PC-3 (cell line): ENCODE data around the gene FAM117B. TPM values are rescaled to one million over a fixed set of nuclear protein-coding genes. Genes with fewer than 3 reads are reported as not detected.

Experiments
- ATAC-seq: fragments of 200-7000 bp; cut with Tn5 transposase; 2 replicates; pipeline ENCODE4 v1.9.1; 2020; ENCODE audit warnings: mild to moderate bottlenecking, moderate library complexity
- BruUV-seq: library from RNA; stranded (reverse); fragments of 400-500 nt; replicated peaks from 2 replicates; lab custom pipeline; 2021; lab: Mats Ljungman, UMichigan
- CTCF ChIA-PET: fragments of 300-600 bp; sonication (Branson Sonifier 250); formaldehyde crosslinking; loops from one replicate; lab custom pipeline; 2022; ENCODE audit warnings: antibody characterized with exemption; lab: Charles Lee
- POLR2A ChIA-PET: fragments of 300-600 bp; sonication (Branson Sonifier 250); formaldehyde crosslinking; loops from one replicate; lab custom pipeline; 2022; ENCODE audit warnings: antibody characterized with exemption; ENCODE audit not compliant: unreplicated experiment; lab: Charles Lee
- DNase-seq: peaks from one replicate; pipeline ENCODE4 v3.0.0-alpha.2; 2015
- H2AFZ ChIP-seq: fragments of 300-600 bp; sonication (generic); 2 replicates; pipeline ENCODE4 v1.6.0; 2016; ENCODE audit warnings: antibody characterized with exemption, low read length
- H3F3A ChIP-seq: fragments of 300-600 bp; sonication (generic); one replicate; pipeline ENCODE4 v1.6.0; 2017; ENCODE audit warnings: antibody characterized with exemption, low read length, control low read depth, mild to moderate bottlenecking; ENCODE audit not compliant: unreplicated experiment
- H3K27ac ChIP-seq: fragments of 300-600 bp; sonication (generic); 2 replicates; pipeline ENCODE4 v1.5.1; 2016; ENCODE audit warnings: mild to moderate bottlenecking, low read length
- H3K27me3 ChIP-seq: fragments of 300-600 bp; sonication (generic); 2 replicates; pipeline ENCODE4 v1.6.1; 2016; ENCODE audit warnings: low read length, mixed read lengths
- H3K36me3 ChIP-seq: fragments of 300-600 bp; sonication (generic); 2 replicates; pipeline ENCODE4 v1.6.1; 2016; ENCODE audit warnings: low read depth, mixed run types, low read length, mixed read lengths
- H3K4me1 ChIP-seq: fragments of 300-600 bp; sonication (generic); 2 replicates; pipeline ENCODE4 v1.5.1; 2016; ENCODE audit warnings: low read length; ENCODE audit not compliant: insufficient read depth
- H3K4me2 ChIP-seq: fragments of 300-600 bp; sonication (generic); 2 replicates; pipeline ENCODE4 v1.6.0; 2016; ENCODE audit warnings: low read length
- H3K4me3 ChIP-seq: fragments of 300-600 bp; sonication (generic); 2 replicates; pipeline ENCODE4 v1.5.1; 2016; ENCODE audit warnings: mild to moderate bottlenecking, low read length, mixed read lengths
- H3K79me2 ChIP-seq: fragments of 300-600 bp; sonication (generic); 2 replicates; pipeline ENCODE4 v1.6.1; 2017; ENCODE audit warnings: low read length, mixed read lengths
- H3K9ac ChIP-seq: fragments of 300-600 bp; sonication (generic); 2 replicates; pipeline ENCODE4 v1.6.0; 2016; ENCODE audit warnings: mild to moderate bottlenecking, low read length
- H3K9me2 ChIP-seq: fragments of 300-600 bp; sonication (generic); replicated peaks from 2 replicates; pipeline ENCODE4 v1.6.1; 2016; ENCODE audit warnings: mixed run types, low read length, mixed read lengths
- H3K9me3 ChIP-seq: fragments of 300-600 bp; sonication (generic); 2 replicates; pipeline ENCODE4 v1.6.1; 2016; ENCODE audit warnings: low read length, mixed read lengths
- H4K20me1 ChIP-seq: fragments of 300-600 bp; sonication (generic); 2 replicates; pipeline ENCODE4 v1.6.1; 2016; ENCODE audit warnings: low read length, mixed read lengths
- CTCF ChIP-seq: fragments of 300-600 bp; sonication (generic); conservative IDR thresholded peaks from 2 replicates; pipeline ENCODE4 v1.5.1; 2017; ENCODE audit warnings: antibody characterized with exemption, low read depth, mild to moderate bottlenecking, low read length
- EZH2 ChIP-seq: fragments of 300-600 bp; sonication (generic); IDR thresholded peaks from one replicate; pipeline ENCODE4 v1.6.1; 2017; ENCODE audit warnings: antibody characterized with exemption, mild to moderate bottlenecking, low read length; ENCODE audit not compliant: unreplicated experiment
- EZH2phosphoT487 ChIP-seq: fragments of 300-600 bp; sonication (generic); IDR thresholded peaks from 2 replicates; pipeline ENCODE4 v1.6.1; 2018; ENCODE audit warnings: mild to moderate bottlenecking, antibody characterized with exemption, low read length, borderline replicate concordance
- intact Hi-C: fragments of 100-400 bp; cut with micrococcal nuclease; formaldehyde crosslinking; loops from 2 replicates; pipeline ENCODE4 v1.9.0; 2023
- total RNA-seq: library from RNA; depleted of rRNA; stranded (reverse); fragments of >200 nt; gene quantifications from 2 replicates; pipeline ENCODE4 v1.2.3, GENCODE V29; 2014

Gene FAM117B
- total RNA-seq, 1 experiment from 2014 or later, result 2.2 TPM

- ATAC-seq, result no peak
- no peaks in the 10 kb centered on the region for H3K9me3 ChIP-seq
- no peaks in the 10 kb centered on the region for H3K79me2 ChIP-seq
- H3K27me3 ChIP-seq, result no peaks in the 10 kb centered on the region
- no peaks in the 10 kb centered on the region for H3K4me1 ChIP-seq
- TF ChIP-seq CTCF (no peak), EZH2phosphoT487 (no peak), EZH2 (no peak)
- CTCF ChIA-PET, result no interaction called here
- POLR2A ChIA-PET, result interaction anchor here (0.6 kb wide), 1 partner anchor 136 kb away, joined by 3 read pairs; no protein-coding TSS in a partner anchor
- no peaks in the 10 kb centered on the region for H4K20me1 ChIP-seq
- H3K9me2 ChIP-seq, result no peaks in the 10 kb centered on the region
- no peak overlapping the region for H3K4me2 ChIP-seq
- no peak overlapping the region for H2AFZ ChIP-seq
- no peak overlapping the region for H3K27ac ChIP-seq
- H3K36me3 ChIP-seq, result no peaks in the 10 kb centered on the region
- H3K9ac ChIP-seq, result no peak overlapping the region
- H3F3A ChIP-seq, result no peaks in the 10 kb centered on the region
- no TSS peak for BruUV-seq
- H3K4me3 ChIP-seq, result no peak overlapping the region
- intact Hi-C loops, result no loop called here
- no peak for DNase-seq
These were observed 136.6 kb downstream of the FAM117B start for GRCh38 chr2:202771336-202771735.

GRCh38 chr2:202771741-202772460 lies 137.1 kb downstream of the FAM117B start:
- intact Hi-C loops, result no loop called here
- H3K4me1 ChIP-seq, result no peaks in the 10 kb centered on the region
- no peak overlapping the region for H3K4me3 ChIP-seq
- no peak overlapping the region for H3K9ac ChIP-seq
- no peak for TF ChIP-seq CTCF
- no peak for TF ChIP-seq EZH2phosphoT487
- TF ChIP-seq EZH2, result no peak
- no peak for DNase-seq
- no peak for ATAC-seq
- no peak overlapping the region for H2AFZ ChIP-seq
- H4K20me1 ChIP-seq, result no peaks in the 10 kb centered on the region
- H3K4me2 ChIP-seq, result no peak overlapping the region
- H3K9me3 ChIP-seq, result no peaks in the 10 kb centered on the region
- H3K79me2 ChIP-seq, result no peaks in the 10 kb centered on the region
- no peak overlapping the region for H3K27ac ChIP-seq
- H3K36me3 ChIP-seq, result no peaks in the 10 kb centered on the region
- no TSS peak for BruUV-seq
- no peaks in the 10 kb centered on the region for H3K9me2 ChIP-seq
- CTCF ChIA-PET, result no interaction called here
- H3F3A ChIP-seq, result no peaks in the 10 kb centered on the region
- POLR2A ChIA-PET, result no interaction called here
- no peaks in the 10 kb centered on the region for H3K27me3 ChIP-seq

GRCh38 chr2:202773301-202773973 lies 138.7 kb downstream of the FAM117B start:
- H3K9me2 ChIP-seq, result no peaks in the 10 kb centered on the region
- no peak overlapping the region for H3K9ac ChIP-seq
- DNase-seq (no peak), ATAC-seq (no peak)
- H3K9me3 ChIP-seq, result no peaks in the 10 kb centered on the region
- POLR2A ChIA-PET, result no interaction called here
- H3K27me3 ChIP-seq, result no peaks in the 10 kb centered on the region
- no peaks in the 10 kb centered on the region for H3F3A ChIP-seq
- no peaks in the 10 kb centered on the region for H3K36me3 ChIP-seq
- no peaks in the 10 kb centered on the region for H3K79me2 ChIP-seq
- intact Hi-C loops, result no loop called here
- TF ChIP-seq EZH2phosphoT487 (no peak), CTCF (no peak), EZH2 (no peak)
- no peak overlapping the region for H2AFZ ChIP-seq
- H3K4me1 ChIP-seq, result no peaks in the 10 kb centered on the region
- no peak overlapping the region for H3K27ac ChIP-seq
- BruUV-seq, result no TSS peak
- H3K4me3 ChIP-seq, result no peak overlapping the region
- CTCF ChIA-PET, result no interaction called here
- no peak overlapping the region for H3K4me2 ChIP-seq
- no peaks in the 10 kb centered on the region for H4K20me1 ChIP-seq
